Urothelium cell line (cell line): ENCODE results near the gene PSMD12.
A peak's percentile ranks its signal among the peaks of the same experiment; 100 is the strongest.
"Not testable (repeated sequence)": the region's sequence is repeated elsewhere in the genome, so short reads cannot be mapped to it uniquely, and the experiment has no call there.

Source experiments
- DNase-seq: peaks from one replicate; pipeline ENCODE4 v3.0.0; 2011; ENCODE audit warnings: low spot score, mixed read lengths
- FAIRE-seq: peaks from 2 replicates; lab custom pipeline; 2011; peaks lifted over from hg19 to GRCh38; lab: Jason Lieb, UNC

Gene PSMD12

DNA sequence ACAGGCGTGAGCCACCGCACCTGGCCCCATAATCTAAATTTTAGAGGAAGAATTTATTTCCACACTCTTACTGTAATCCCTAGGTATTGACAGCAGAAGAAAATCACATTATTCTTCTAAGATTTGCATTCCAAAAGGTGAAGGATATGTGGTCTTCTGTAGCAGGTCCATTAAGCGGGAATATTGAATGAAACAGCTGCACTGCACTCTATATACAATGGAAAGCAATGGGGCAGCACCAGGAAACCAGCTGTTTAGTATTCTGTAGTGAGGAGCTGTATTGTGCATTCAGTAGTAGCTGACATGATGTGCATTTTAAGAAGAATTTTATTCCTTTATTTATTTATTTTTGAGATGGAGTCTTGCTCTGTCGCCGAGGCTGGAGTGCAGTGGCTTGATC, 49.6 kb downstream of the PSMD12 start:
- no peak for DNase-seq
- no peak for FAIRE-seq

DNA sequence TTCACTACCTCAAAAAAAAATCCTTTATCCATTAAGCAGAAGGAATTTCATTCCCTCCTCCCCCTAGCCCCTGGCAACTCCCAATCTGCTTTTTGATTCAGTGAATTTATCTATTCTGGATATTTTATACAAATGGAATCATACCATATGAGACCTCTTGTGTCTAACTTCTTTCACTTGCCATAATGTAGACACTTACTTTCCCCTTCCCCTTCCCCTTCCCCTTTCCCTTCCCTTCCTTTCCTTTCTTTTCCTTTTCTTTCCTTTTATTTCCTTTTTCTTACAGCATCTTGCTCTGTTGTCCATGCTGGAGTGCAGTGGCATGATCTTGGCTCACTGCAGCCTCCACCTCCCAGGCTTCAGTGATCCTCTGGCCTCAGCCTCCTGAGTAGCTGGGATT, 50.5 kb downstream of the PSMD12 start:
- FAIRE-seq: no peak
- no peak for DNase-seq

- DNase-seq: no peak
- no peak for FAIRE-seq
Observed at GRCh38 chr17:67312265-67312664, 54.1 kb downstream of the PSMD12 start.

GRCh38 chr17:67311575-67311974, 54.8 kb downstream of the PSMD12 start:
- no peak for FAIRE-seq
- DNase-seq: no peak

GRCh38 chr17:67310406-67310805, 56.0 kb downstream of the PSMD12 start:
- FAIRE-seq: no peak

GRCh38 chr17:67305446-67306235, 60.7 kb downstream of the PSMD12 start:
- not testable (repeated sequence) for FAIRE-seq
- peak; percentile 44 for DNase-seq

More at GRCh38 chr17:67310406-67310805, 56.0 kb downstream of the PSMD12 start:
- no peak for DNase-seq

DNA sequence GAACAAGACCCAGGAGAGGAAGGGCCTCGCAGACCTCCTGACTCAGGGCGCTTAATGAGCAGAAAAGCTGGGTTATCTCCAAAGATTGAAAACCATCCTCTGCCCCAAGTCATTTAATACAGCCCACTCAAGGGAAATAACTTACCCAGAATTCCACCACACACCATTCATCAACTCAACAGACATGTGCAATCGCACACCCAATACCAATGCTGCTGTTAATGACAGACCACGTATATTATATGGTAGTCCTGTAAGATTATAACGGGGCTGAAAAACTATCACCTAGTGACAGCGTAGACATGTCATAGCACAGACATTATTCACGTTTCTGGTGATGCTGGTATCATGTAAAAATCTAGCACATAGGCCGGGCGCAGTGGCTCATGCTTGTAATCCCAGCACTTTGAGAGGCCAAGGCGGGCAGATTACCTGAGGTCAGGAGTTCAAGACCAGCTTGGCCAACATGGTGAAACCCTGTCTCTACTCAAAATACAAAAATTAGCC, 68.9 kb downstream of the PSMD12 start:
- no peak for FAIRE-seq
- no peak for DNase-seq

DNA sequence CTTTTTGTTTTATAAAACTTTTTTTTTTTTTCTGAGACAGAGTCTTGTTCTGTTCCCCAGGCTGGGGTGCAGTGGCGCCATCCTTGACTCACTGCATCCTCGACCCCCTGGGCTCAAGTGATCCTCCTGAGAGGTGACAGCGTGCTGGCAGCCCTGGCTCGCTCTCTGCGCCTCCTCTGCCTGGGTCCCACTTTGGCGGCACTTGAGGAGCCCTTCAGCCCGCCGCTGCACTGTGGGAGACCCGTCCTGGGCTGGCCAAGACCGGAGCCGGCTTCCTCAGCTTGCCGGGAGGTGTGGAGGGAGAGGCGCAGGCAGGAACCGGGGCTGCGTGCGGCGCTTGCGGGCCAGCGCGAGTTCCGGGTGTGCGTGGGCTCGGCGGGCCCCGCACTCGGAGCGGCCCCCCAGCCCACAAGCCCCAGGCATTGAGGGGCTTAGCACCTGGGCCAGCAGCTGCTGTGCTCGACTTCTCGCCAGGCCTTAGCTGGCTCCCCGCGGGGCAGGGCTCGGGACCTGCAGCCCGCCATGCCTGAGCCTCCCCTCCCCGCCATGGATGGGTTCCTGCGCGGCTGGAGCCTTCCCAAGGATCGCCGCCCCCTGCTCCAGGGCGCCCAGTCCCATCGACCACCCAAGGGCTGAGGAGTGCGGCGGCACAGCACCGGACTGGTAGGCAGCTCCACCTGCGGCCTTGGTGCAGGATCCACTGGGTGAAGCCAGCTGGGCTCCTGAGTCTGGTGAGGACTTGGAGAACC, 71.8 kb downstream of the PSMD12 start:
- DNase-seq (no peak), FAIRE-seq (no peak)

GRCh38 chr17:67293251-67294203, 72.8 kb downstream of the PSMD12 start:
- peak; percentile 42 for FAIRE-seq

GRCh38 chr17:67290711-67291291, 75.6 kb downstream of the PSMD12 start:
- DNase-seq (no peak), FAIRE-seq (no peak)

More at GRCh38 chr17:67293251-67294203, 72.8 kb downstream of the PSMD12 start:
- peak; percentile 60 for DNase-seq

DNA sequence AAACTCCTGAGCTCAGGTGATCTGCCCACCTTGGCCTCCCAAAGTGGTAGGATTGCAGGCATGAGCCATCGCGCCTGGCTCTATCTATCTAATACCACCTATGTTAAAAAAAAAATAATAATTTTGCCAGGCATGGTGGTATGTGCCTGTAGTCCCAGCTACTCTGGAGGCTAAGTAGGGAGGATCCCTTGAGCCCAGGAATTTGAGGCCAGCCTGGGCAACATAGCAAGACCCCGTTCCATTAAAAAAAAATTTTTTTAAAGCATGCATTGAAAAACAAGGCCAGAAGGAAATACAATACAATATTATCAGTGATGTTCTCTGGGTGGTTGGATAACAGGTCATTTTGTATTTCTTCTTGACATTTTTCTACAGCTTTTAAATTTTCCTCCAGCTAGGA, 76.1 kb downstream of the PSMD12 start:
- FAIRE-seq (no peak), DNase-seq (no peak)

- DNase-seq: no peak
- FAIRE-seq: peak; percentile 9
Observed at GRCh38 chr17:67289181-67289876, 77.0 kb downstream of the PSMD12 start.
